SIG-M5 treated with dmso at 0.1 percent for 504 hours (cell line): ENCODE data around the gene CCNG2.

Source experiments
- DNase-seq: peaks from one replicate; lab custom pipeline; 2025; ENCODE audit not compliant: unreplicated experiment; lab: John Stamatoyannopoulos, UW

The CCNG2 gene

GRCh38 chr4:77175201-77175611 is 18.2 kb downstream of the CCNG2 start:
- no peak for DNase-seq

- no peak for DNase-seq
These were observed 19.6 kb downstream of the CCNG2 start for GRCh38 chr4:77176640-77177039.

- no peak for DNase-seq
These were observed 20.2 kb downstream of the CCNG2 start for GRCh38 chr4:77177199-77177598.

- no peak for DNase-seq
These were observed 21.6 kb downstream of the CCNG2 start for GRCh38 chr4:77178560-77178959.

- no peak for DNase-seq
These were observed 22.5 kb downstream of the CCNG2 start for GRCh38 chr4:77179519-77179918.

GRCh38 chr4:77181720-77182119 is 24.7 kb downstream of the CCNG2 start:
- DNase-seq: no peak

GRCh38 chr4:77183777-77184420 is 26.9 kb downstream of the CCNG2 start:
- no peak for DNase-seq

GRCh38 chr4:77184974-77185373 is 28.0 kb downstream of the CCNG2 start:
- no peak for DNase-seq

GRCh38 chr4:77185686-77186085 is 28.7 kb downstream of the CCNG2 start:
- DNase-seq: no peak

- DNase-seq: no peak
These were observed 30.3 kb downstream of the CCNG2 start for GRCh38 chr4:77187322-77187721.

GRCh38 chr4:77188498-77189220 is 31.7 kb downstream of the CCNG2 start:
- DNase-seq: no peak

- no peak for DNase-seq
These were observed 32.4 kb downstream of the CCNG2 start for GRCh38 chr4:77189412-77189811.

- DNase-seq: peak; percentile 35
These were observed 33.0 kb downstream of the CCNG2 start for GRCh38 chr4:77190053-77190452.

GRCh38 chr4:77193046-77193445 is 36.0 kb downstream of the CCNG2 start:
- no peak for DNase-seq

GRCh38 chr4:77193511-77194102 is 36.6 kb downstream of the CCNG2 start:
- peak; percentile 85 for DNase-seq

GRCh38 chr4:77194366-77194765 is 37.4 kb downstream of the CCNG2 start:
- DNase-seq: no peak

GRCh38 chr4:77194989-77195388 is 38.0 kb downstream of the CCNG2 start:
- no peak for DNase-seq

- DNase-seq: no peak
These were observed 39.9 kb downstream of the CCNG2 start for GRCh38 chr4:77196866-77197265.

GRCh38 chr4:77197361-77197760 is 40.4 kb downstream of the CCNG2 start:
- DNase-seq: no peak

- DNase-seq: no peak
These were observed 40.8 kb downstream of the CCNG2 start for GRCh38 chr4:77197831-77198230.

GRCh38 chr4:77199276-77199675 is 42.3 kb downstream of the CCNG2 start:
- DNase-seq: no peak

GRCh38 chr4:77199701-77200100 is 42.7 kb downstream of the CCNG2 start:
- DNase-seq: no peak
